ENCODE measurements around the gene MERTK. TPM values are rescaled to one million over a fixed set of nuclear protein-coding genes. Genes with fewer than 3 reads are reported as not detected.

MERTK gene
- total RNA-seq, 4 donors from 2014 or later: 5.5 to 6.7 (median 5.7) TPM

- Histone ChIP-seq H3K27me3 (no peaks in the 10 kb centered on the region), H3K4me3 (no peak overlapping the region), H3K27ac (no peak overlapping the region), H3K4me1 (peaks cover 5% of the 10 kb centered on the region), H3K36me3 (peaks cover 35% of the 10 kb centered on the region), H3K9me3 (no peaks in the 10 kb centered on the region)
- 74% methylated on average over 2 of the region's 2 CpGs for WGBS
- TF ChIP-seq CTCF (IDR thresholded peaks at IDR 0.05): no peak
- TF ChIP-seq EP300 (IDR thresholded peaks at IDR 0.05): no peak
- no peak for TF ChIP-seq POLR2AphosphoS5 (IDR thresholded peaks at IDR 0.05)
- no peak for TF ChIP-seq POLR2A (IDR thresholded peaks at IDR 0.05)
- no peak for DNase-seq (ENCODE audit: low spot score in 2 of 2)
Measured at GRCh38 chr2:112008910-112009485, 110.6 kb downstream of the MERTK start.

DNA sequence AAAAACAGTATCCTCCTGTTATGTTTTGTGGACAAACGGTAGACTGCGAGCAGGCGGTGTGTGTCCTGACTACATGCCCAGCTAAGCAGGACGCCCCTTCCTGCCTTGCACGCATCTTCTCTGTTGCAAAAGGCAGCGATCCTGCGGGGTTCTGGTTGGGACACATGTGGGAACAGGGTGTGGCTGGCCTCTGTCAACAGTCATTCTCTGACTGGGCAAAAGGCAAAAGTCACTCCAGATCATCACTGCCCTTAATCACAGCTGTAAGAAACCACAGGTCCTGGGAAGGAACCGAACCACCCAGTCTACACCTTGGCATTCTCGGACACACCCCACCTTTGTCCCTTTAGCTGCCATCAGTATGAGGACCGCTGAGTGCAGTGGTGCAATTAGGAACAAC lies 112.3 kb downstream of the MERTK start:
- H3K27me3 ChIP-seq: no peaks in the 10 kb centered on the region
- peaks cover 5% of the 10 kb centered on the region for H3K4me1 ChIP-seq
- H3K9me3 ChIP-seq: no peaks in the 10 kb centered on the region
- no peak overlapping the region for H3K4me3 ChIP-seq
- peaks cover 35% of the 10 kb centered on the region for H3K36me3 ChIP-seq
- whole genome bisulfite sequencing: 92% methylated on average over 9 of the region's 10 CpGs
- H3K27ac ChIP-seq: no peak overlapping the region
- DNase-seq (ENCODE audit: low spot score in 2 of 2): no peak
- no peak for TF ChIP-seq CTCF (IDR thresholded peaks at IDR 0.05)
- TF ChIP-seq POLR2A (IDR thresholded peaks at IDR 0.05): no peak
- no peak for TF ChIP-seq EP300 (IDR thresholded peaks at IDR 0.05)
- no peak for TF ChIP-seq POLR2AphosphoS5 (IDR thresholded peaks at IDR 0.05)

- H3K27ac ChIP-seq: no peak overlapping the region
- no peaks in the 10 kb centered on the region for H3K27me3 ChIP-seq
- H3K36me3 ChIP-seq: peaks cover 38% of the 10 kb centered on the region
- TF ChIP-seq EP300 (IDR thresholded peaks at IDR 0.05): no peak
- no peak for TF ChIP-seq POLR2AphosphoS5 (IDR thresholded peaks at IDR 0.05)
- TF ChIP-seq POLR2A (IDR thresholded peaks at IDR 0.05): no peak
- TF ChIP-seq CTCF (IDR thresholded peaks at IDR 0.05): no peak
- WGBS: 87% methylated on average over 5 of the region's 5 CpGs
- no peak overlapping the region for H3K4me3 ChIP-seq
- DNase-seq (ENCODE audit: low spot score in 2 of 2): no peak
- H3K4me1 ChIP-seq: no peaks in the 10 kb centered on the region
- no peaks in the 10 kb centered on the region for H3K9me3 ChIP-seq
Measured at GRCh38 chr2:112012556-112012955, 114.1 kb downstream of the MERTK start.

- TF ChIP-seq POLR2A (IDR thresholded peaks at IDR 0.05) (no peak), POLR2AphosphoS5 (IDR thresholded peaks at IDR 0.05) (no peak), EP300 (IDR thresholded peaks at IDR 0.05) (no peak), CTCF (IDR thresholded peaks at IDR 0.05) (no peak)
- H3K27me3 ChIP-seq: no peaks in the 10 kb centered on the region
- H3K4me1 ChIP-seq: no peaks in the 10 kb centered on the region
- peaks cover 30% of the 10 kb centered on the region for H3K36me3 ChIP-seq
- no peaks in the 10 kb centered on the region for H3K9me3 ChIP-seq
- no peak overlapping the region for H3K4me3 ChIP-seq
- H3K27ac ChIP-seq: no peak overlapping the region
- DNase-seq (ENCODE audit: low spot score in 2 of 2): no peak
- 90% methylated on average over 8 of the region's 8 CpGs for WGBS
Measured at GRCh38 chr2:112018846-112019245, 120.4 kb downstream of the MERTK start.

DNA sequence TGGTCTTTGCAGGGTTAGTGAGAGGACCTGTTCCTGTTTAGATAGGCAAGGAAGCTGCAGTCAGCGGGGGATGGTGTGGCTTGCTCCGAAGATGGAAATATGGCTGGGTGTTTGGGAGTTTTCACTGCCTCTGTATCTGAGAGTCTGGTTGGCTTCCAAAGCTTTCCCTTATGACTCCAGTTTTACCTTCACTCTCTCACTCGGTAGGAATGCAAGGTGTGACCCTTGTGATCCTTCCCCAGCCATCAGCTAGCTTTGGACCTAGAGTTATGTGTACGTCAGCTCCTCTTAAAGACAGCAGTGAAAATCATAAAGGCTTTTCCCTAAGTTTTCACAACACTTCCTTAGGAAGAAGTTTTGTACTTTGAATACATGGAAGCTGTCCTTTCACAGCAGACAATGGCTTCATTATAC lies 121.2 kb downstream of the MERTK start:
- WGBS: 69% methylated on average over 4 of the region's 4 CpGs
- no peak for DNase-seq (ENCODE audit: low spot score in 2 of 2)
- Histone ChIP-seq H3K27me3 (no peaks in the 10 kb centered on the region), H3K4me3 (no peak overlapping the region), H3K9me3 (no peaks in the 10 kb centered on the region), H3K4me1 (no peaks in the 10 kb centered on the region), H3K27ac (no peak overlapping the region), H3K36me3 (peaks cover 34% of the 10 kb centered on the region)
- TF ChIP-seq CTCF (IDR thresholded peaks at IDR 0.05) (no peak), POLR2AphosphoS5 (IDR thresholded peaks at IDR 0.05) (no peak), EP300 (IDR thresholded peaks at IDR 0.05) (no peak), POLR2A (IDR thresholded peaks at IDR 0.05) (no peak)

Data from suprapubic skin (tissue), 4 donors.